HG03095 (cell line): ENCODE data around the gene CEBPB.

Source experiments
- ATAC-seq: cut with Tn5 transposase; IDR thresholded peaks from one replicate; pipeline ENCODE4 v1.9.1; 2021; ENCODE audit warnings: moderate library complexity; ENCODE audit not compliant: unreplicated experiment

The CEBPB gene

DNA sequence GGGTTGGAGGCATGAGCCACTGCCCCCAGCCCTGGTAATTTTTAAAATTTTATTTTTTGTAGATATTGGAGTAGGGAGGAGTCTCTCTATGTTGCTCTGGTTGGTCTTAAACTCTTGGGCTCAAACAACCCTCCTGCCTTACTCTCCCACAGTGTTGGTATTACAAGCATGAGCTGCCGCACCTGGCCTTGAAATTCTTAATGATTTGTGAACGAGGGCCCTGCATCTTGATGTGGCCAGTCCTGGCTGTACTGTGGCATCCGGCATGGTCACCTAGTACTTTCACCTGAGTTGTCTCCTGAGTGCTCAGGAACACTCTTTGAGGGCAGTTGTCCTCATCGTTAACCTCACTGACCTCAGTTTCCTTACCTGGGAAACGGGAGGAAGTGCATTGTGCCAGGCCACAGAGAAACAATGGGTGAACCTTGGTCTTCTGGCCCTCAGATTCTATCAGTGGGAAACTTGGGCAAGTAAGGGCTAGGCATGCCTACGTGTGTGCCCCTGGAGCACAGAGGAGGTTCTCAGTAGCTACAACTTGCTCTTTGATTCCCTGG lies 19.5 kb downstream of the CEBPB start:
- ATAC-seq: no peak

- no peak for ATAC-seq
These were observed 20.5 kb downstream of the CEBPB start for GRCh38 chr20:50211091-50211490.

GRCh38 chr20:50213531-50214106 lies 23.0 kb downstream of the CEBPB start:
- ATAC-seq: no peak

- ATAC-seq: no peak
These were observed 23.8 kb downstream of the CEBPB start for GRCh38 chr20:50214226-50215024.

- ATAC-seq: no peak
These were observed 24.6 kb downstream of the CEBPB start for GRCh38 chr20:50215101-50215690.

DNA sequence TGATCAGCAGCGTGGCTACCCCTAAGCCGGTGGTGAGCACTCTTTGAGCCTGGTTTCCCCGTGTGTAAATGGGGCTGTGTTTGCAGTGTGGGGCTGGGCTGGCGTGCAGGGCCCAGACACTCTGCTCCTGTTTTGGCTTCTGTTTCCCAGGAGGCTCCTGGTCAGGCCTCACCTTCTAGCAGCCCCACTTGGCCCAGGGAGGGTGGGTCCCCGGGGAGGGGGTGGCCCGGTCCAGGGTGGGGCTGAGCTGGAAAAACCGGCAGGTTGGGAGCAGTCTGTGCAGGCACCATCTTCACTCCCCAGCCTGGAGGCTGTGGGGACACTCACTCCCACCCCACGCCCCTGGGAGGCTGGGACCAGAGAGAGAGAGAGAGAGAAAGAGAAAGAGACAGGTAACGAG lies 25.3 kb downstream of the CEBPB start:
- ATAC-seq: no peak

- no peak for ATAC-seq
These were observed 26.0 kb downstream of the CEBPB start for GRCh38 chr20:50216543-50217206.

DNA sequence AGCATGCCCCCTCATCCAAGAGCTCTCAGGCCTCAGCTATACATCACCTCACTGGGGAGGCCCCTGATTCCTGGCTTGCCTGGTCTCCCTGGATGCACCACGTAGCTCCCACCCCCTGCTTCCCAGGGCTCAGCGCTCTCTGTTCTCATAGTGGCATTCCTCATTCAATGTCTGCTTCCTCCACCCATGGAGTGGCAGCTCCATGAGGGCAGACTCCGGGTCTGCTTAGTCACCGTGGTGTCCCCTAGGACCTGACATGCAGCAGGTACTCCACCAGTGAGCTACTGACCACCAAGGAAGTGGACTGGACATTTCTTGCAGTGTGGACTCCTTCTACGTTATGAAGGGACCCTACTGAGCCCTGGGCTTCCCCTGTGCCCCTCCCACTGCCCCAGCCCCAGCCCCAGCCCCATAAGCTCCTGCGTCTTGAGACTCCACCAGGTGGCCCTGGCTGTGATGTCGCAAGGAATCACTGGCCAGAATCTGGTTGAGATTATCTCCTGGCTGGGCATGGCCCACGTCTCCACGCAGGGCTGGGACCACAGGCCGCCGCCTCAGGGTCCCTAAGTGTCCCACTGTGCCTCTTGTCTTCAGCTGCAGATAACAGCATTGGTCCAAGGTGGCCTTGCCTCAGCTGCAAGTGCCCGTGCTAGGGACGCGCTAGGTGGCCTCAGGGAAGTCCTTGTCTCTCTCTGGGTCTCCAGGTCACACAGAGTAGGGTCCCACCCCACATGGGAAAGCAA lies 26.7 kb downstream of the CEBPB start:
- no peak for ATAC-seq

DNA sequence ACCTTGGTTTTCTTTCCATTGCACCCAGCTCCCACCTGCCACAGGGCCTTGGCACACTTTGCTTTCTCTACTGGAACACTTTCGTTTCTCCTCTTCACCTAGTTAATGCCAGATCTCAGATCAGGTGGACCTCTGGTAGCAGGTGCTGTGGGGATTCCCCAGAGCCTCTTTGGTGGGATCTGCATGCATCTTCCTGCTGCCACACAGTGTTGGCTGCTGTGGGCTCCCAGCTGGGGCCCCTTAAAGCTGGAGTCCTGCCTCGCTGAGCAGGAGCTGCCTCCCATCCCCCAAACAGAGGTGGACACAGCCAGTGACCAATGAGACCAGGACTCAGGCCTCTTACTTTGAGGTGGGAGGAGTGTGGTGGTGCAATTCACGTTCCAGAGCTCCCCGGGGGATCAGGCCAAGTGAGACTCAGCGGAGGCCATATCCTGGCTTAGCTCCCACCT lies 28.4 kb downstream of the CEBPB start:
- no peak for ATAC-seq

DNA sequence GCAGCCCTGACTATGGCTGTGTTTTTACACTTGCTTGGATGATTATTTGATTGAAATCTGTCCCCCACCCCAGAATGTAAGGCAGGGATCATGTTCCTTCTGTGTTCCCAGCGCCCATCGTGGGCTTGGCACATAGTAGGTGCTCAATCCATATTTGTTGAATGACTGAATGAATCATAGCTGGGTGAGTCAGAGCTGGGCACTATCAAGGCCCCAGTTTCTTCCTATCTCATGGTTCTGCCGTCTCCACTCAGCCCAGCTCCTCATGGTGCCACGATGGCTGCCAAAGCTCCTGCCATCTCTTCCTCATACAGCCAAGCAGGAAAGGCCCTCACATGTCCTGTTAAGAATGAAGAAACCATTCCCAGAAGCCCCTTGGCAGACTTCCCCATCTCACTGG lies 29.0 kb downstream of the CEBPB start:
- no peak for ATAC-seq

GRCh38 chr20:50220093-50220893 lies 29.7 kb downstream of the CEBPB start:
- ATAC-seq: no peak

- ATAC-seq: no peak
These were observed 30.3 kb downstream of the CEBPB start for GRCh38 chr20:50220894-50221365.

DNA sequence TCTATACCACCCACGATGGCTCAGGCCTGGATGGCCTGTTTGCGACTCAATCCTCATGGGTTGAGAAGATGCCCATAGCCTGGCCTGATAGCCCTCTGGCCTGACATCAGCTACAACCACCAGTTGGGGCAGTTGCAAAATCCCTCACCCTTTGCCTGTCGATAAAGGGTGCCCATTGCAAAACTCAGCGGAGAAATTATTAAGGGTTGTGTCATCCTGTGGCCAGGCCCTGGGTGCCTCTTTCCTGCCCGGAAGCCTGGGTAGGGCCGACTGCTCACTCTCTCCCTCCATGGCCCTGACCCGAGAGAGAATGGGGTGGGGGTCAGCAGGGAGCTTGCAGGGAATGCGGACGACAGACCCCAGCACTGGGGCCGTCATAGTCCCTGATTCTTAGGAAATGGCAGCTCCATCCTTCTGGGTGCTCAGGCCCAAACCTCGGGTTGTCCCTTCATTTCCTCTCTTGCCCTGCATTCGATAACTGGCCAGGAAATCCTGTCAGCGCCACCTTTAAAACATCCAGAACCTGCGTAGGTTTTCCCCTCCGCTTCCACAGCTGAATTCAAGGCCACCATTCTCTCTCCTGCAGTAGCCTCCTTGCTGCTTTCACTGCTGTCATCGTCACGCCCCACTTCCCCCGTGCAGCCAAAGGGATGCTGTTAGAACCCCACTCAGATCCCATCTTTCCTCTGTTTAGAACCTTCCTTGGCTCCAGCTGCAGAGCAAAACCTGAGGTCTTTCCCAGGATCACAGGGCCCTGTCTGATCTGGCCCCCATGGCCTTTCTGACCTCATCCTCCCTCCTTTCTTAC lies 31.1 kb downstream of the CEBPB start:
- ATAC-seq: no peak

DNA sequence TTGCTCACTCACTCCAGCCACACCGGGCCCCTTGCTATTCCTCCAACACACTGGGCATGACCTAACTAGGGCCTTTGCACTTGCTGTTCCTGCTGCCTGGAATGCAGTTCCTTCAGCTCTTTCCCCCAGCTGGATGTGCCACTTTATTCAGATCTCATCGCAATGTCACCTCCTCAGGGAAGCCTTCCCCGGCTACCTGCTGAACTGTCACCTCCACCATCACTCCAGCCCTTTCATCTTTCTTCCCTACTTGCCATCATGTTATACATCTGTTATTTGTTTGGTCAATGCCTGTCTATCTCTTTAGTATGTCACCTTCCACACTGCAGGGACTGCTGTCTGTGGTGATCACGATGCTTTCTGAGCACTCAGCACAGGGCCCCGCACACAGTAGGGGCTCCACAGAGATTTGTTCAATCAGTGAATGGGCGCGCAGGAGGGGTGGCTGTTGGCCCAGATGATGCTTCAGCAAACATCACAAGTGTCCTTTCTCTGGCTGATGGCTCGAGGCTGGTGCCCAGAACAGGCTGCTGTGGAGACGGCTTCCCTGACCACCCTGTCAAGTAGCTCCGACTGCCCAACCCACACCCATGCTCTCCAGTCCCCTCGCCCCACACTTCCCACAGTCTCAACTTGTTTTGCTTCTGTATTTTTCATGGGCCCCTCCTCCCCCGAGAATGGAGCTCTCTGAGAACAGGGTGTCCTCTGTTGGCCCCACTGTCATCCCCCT lies 31.8 kb downstream of the CEBPB start:
- no peak for ATAC-seq

DNA sequence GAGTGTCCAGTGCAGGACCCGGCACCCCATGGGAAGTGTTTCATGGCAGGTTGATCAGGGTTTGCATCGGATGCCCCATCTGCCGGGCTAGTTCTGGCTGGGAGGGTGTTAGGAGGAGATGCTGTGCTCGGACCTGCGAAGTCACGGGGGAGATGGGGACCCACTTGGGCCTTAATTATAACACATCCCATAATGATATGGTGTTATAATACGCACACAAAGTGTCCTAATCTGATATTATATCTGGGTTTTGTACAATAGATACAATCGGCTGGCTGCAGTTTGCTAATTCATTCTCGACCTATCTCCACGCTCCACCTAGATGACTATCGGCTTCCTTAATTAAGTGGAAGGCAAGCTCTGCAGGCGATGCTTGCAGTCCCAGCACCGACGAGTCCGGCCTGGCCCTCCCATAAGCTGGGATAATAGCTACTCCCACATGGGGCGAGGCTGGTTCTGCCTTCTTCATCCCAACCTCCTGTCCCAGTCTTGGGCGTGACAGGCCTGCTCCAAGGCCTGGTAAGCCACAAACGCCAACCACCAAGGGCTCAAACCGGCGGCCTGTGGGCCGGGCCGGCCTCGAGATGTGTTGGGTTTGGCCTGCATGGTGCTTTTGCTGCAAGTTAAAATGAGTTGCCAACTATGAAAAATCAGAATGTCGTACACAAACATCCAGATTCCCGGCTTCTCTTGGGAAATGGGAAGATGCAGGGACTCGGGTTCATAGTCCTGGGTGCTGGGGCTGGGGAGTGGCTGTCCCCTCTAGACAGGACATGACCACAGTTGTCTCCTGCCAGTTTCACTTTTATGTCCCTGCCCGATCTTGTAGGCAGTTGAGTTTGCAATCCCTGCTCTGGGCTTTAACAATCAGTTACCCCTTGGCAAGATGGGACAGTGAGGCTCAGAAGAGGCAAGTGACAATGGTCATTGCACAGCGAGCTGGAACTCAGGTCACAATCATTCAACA lies 32.7 kb downstream of the CEBPB start:
- no peak for ATAC-seq

DNA sequence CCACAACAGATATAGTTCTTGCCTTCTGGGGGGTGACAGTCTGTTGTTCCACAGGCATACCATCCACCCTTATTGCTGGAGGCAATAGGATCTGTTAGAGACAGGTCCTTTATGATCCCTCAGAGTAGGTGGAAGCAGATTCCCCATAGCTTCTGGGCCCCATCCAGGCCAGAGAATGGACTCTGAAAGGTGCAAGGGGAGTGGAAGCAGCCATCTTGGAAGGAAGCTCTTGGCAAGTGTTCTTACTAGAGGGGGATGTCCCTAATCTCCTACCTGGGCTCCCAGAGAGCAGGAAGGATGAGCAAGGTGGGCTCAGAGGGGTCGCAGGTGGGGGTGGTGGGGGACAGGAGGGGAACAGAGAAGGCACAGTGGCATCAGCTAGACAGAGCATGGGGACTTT lies 33.4 kb downstream of the CEBPB start:
- no peak for ATAC-seq
